Fibroblast of lung (primary cell): ENCODE results near the gene ZCCHC14. TPM values are rescaled to one million over a fixed set of nuclear protein-coding genes. Genes with fewer than 3 reads are reported as not detected.

ENCODE experiments used
- DNase-seq, 2 donors: peaks; one replicate each; pipeline versions ENCODE4 v3.0.0 to v3.0.0-alpha.2; 2010; ENCODE audit warnings: low read depth in 2 of 2
- H2AFZ ChIP-seq: 2 replicates; pipeline ENCODE4 v1.5.1; 2012; ENCODE audit warnings: low read length, control low read depth, inconsistent platforms
- H3K27ac ChIP-seq: 2 replicates; pipeline ENCODE4 v1.5.1; 2011; ENCODE audit warnings: low read length, control low read depth; ENCODE audit not compliant: insufficient read depth
- H3K27me3 ChIP-seq: 2 replicates; pipeline ENCODE4 v1.5.1; 2011; ENCODE audit warnings: mild to moderate bottlenecking, low read length; ENCODE audit not compliant: control insufficient read depth, insufficient read depth
- H3K36me3 ChIP-seq: 2 replicates; pipeline ENCODE4 v1.5.1; 2011; ENCODE audit warnings: low read length; ENCODE audit not compliant: control insufficient read depth, insufficient read depth
- H3K4me1 ChIP-seq: 2 replicates; pipeline ENCODE4 v1.5.1; 2011; ENCODE audit warnings: low read length; ENCODE audit not compliant: control insufficient read depth, insufficient read depth; ENCODE audit errors: extremely low read depth
- H3K4me2 ChIP-seq: 2 replicates; pipeline ENCODE4 v1.5.1; 2011; ENCODE audit warnings: low read length, control low read depth; ENCODE audit not compliant: insufficient read depth; ENCODE audit errors: extremely low read depth
- H3K4me3 ChIP-seq, 4 experiments: fragments of 200-600 bp in 1 of 4; sonication (generic) in 1 of 4; replicated peaks in 1 of 4; 2 replicates each; pipeline ENCODE4 v1.5.1; 2011 to 2016; ENCODE audit warnings: low read length in 4 of 4, low read depth in 3 of 4, mild to moderate bottlenecking in 3 of 4, control low read depth in 2 of 4, inconsistent platforms in 1 of 4, mixed read lengths in 1 of 4; ENCODE audit not compliant: insufficient read depth in 1 of 4; ENCODE audit errors: control extremely low read depth in 1 of 4
- H3K79me2 ChIP-seq: 2 replicates; pipeline ENCODE4 v1.5.1; 2012; ENCODE audit warnings: mild to moderate bottlenecking, low read length, inconsistent platforms; ENCODE audit not compliant: control insufficient read depth, insufficient read depth
- H3K9ac ChIP-seq: 2 replicates; pipeline ENCODE4 v1.5.1; 2011; ENCODE audit warnings: mild to moderate bottlenecking, low read length, control low read depth; ENCODE audit not compliant: insufficient read depth
- H3K9me3 ChIP-seq: 2 replicates; pipeline ENCODE4 v1.5.1; 2012; ENCODE audit warnings: low read depth, low read length; ENCODE audit not compliant: control insufficient read depth, insufficient read depth
- H4K20me1 ChIP-seq: 2 replicates; pipeline ENCODE4 v1.5.1; 2011; ENCODE audit warnings: low read length; ENCODE audit not compliant: control insufficient read depth, insufficient read depth; ENCODE audit errors: extremely low read depth
- CTCF ChIP-seq, 2 donors: IDR thresholded peaks in 1 of 2; conservative IDR thresholded peaks in 1 of 2; 1 replicate in 1 of 2; 2 replicates in 1 of 2; pipeline ENCODE4 v1.5.1; 2011 to 2012; ENCODE audit warnings: low read length in 2 of 2, control low read depth in 1 of 2, inconsistent platforms in 1 of 2, low read depth in 1 of 2, mild to moderate bottlenecking in 1 of 2
- EZH2 ChIP-seq: IDR thresholded peaks from 2 replicates; pipeline ENCODE4 v1.5.1; 2012; ENCODE audit warnings: low read length, control low read depth, mild to moderate bottlenecking; ENCODE audit errors: missing control alignments
- polyA plus RNA-seq, 2 donors: library from polyadenylated mRNA; depleted of rRNA in 1 of 2; stranded (reverse) in 1 of 2; unstranded in 1 of 2; fragments of >200 nt; gene quantifications; 2 replicates each; pipeline ENCODE4 v1.2.1, GENCODE V29; 2011 to 2012; ENCODE audit warnings: missing spikeins in 1 of 2
- total RNA-seq: library from RNA; depleted of rRNA; stranded (reverse); fragments of >200 nt; gene quantifications from 2 replicates; pipeline ENCODE4 v1.2.1, GENCODE V29; 2014

The ZCCHC14 gene
- total and polyA plus RNA-seq, 2 donors (not counting 1 experiment from before 2014, with no cell fraction given), result 6.4 to 16.3 TPM

- H3K4me2 ChIP-seq, result no peak overlapping the region
- no peak overlapping the region for H2AFZ ChIP-seq
- no peak for DNase-seq
- H3K27ac ChIP-seq, result peak overlapping the region; percentile 95
- H3K9me3 ChIP-seq, result no peaks in the 10 kb centered on the region
- H3K9ac ChIP-seq, result no peak overlapping the region
- peaks cover 11% of the 10 kb centered on the region for H3K4me1 ChIP-seq
- peaks cover 7% of the 10 kb centered on the region for H3K79me2 ChIP-seq
- no peaks in the 10 kb centered on the region for H3K36me3 ChIP-seq
- no peak overlapping the region for H3K4me3 ChIP-seq
- H3K27me3 ChIP-seq, result no peaks in the 10 kb centered on the region
- H4K20me1 ChIP-seq, result no peaks in the 10 kb centered on the region
- TF ChIP-seq CTCF (conservative IDR thresholded peaks at IDR 0.05 in 1 of 2, IDR thresholded peaks at IDR 0.05 in 1 of 2; ENCODE audit: low read depth in 1 of 2, low read length in 2 of 2) (no peak), EZH2 (no peak)
Measured at GRCh38 chr16:87446479-87446878, 46.3 kb downstream of the ZCCHC14 start.

GRCh38 chr16:87445486-87445885 lies 47.3 kb downstream of the ZCCHC14 start:
- H4K20me1 ChIP-seq, result no peaks in the 10 kb centered on the region
- H3K79me2 ChIP-seq, result peaks cover 7% of the 10 kb centered on the region
- H3K9ac ChIP-seq, result no peak overlapping the region
- no peak overlapping the region for H3K4me3 ChIP-seq
- no peaks in the 10 kb centered on the region for H3K27me3 ChIP-seq
- H3K4me2 ChIP-seq, result no peak overlapping the region
- H3K4me1 ChIP-seq, result peaks cover 11% of the 10 kb centered on the region
- H3K9me3 ChIP-seq, result no peaks in the 10 kb centered on the region
- H3K36me3 ChIP-seq, result no peaks in the 10 kb centered on the region
- H3K27ac ChIP-seq, result no peak overlapping the region
- TF ChIP-seq CTCF (conservative IDR thresholded peaks at IDR 0.05 in 1 of 2, IDR thresholded peaks at IDR 0.05 in 1 of 2; ENCODE audit: low read depth in 1 of 2, low read length in 2 of 2) (no peak), EZH2 (no peak)
- DNase-seq, result peak; percentile 56 to 80
- H2AFZ ChIP-seq, result no peak overlapping the region

GRCh38 chr16:87443964-87444363 lies 48.9 kb downstream of the ZCCHC14 start:
- H3K4me2 ChIP-seq, result no peak overlapping the region
- H3K27ac ChIP-seq, result no peak overlapping the region
- H3K79me2 ChIP-seq, result peaks cover 4% of the 10 kb centered on the region
- H2AFZ ChIP-seq, result no peak overlapping the region
- H3K36me3 ChIP-seq, result no peaks in the 10 kb centered on the region
- no peak overlapping the region for H3K4me3 ChIP-seq
- TF ChIP-seq CTCF (conservative IDR thresholded peaks at IDR 0.05 in 1 of 2, IDR thresholded peaks at IDR 0.05 in 1 of 2; ENCODE audit: low read depth in 1 of 2, low read length in 2 of 2) (no peak), EZH2 (no peak)
- no peaks in the 10 kb centered on the region for H3K27me3 ChIP-seq
- peaks cover 11% of the 10 kb centered on the region for H3K4me1 ChIP-seq
- no peaks in the 10 kb centered on the region for H4K20me1 ChIP-seq
- H3K9me3 ChIP-seq, result no peaks in the 10 kb centered on the region
- no peak for DNase-seq
- H3K9ac ChIP-seq, result no peak overlapping the region
